Activated CD4-positive, alpha-beta T cell treated with anti-CD3 and anti-CD28 coated beads, Interleukin-2, amount 10 ng/mL, durations not matched to agents 7 days and 5 days (primary cell): Measurements from ENCODE around the gene PDE4D. TPM values are rescaled to one million over a fixed set of nuclear protein-coding genes. Genes with fewer than 3 reads are reported as not detected.

Experiments used
- CTCF ChIA-PET: fragments of 350-600 bp; sonication (Branson Sonifier 250); formaldehyde crosslinking; loops from one replicate; lab custom pipeline; 2021; ENCODE audit warnings: antibody characterized with exemption; lab: Charles Lee
- POLR2A ChIA-PET: fragments of 350-600 bp; sonication (Branson Sonifier 250); formaldehyde crosslinking; loops from one replicate; lab custom pipeline; 2021; ENCODE audit warnings: antibody characterized with exemption; lab: Charles Lee
- DNase-seq: peaks from one replicate; pipeline ENCODE4 v3.0.0-alpha.2; 2020
- H3K27ac Mint-ChIP-seq: one replicate; pipeline ENCODE4 v1.8.0; 2021; ENCODE audit warnings: mild to moderate bottlenecking, moderate library complexity, mixed read lengths
- H3K27me3 Mint-ChIP-seq: one replicate; pipeline ENCODE4 v1.8.0; 2021; ENCODE audit warnings: mixed read lengths
- H3K36me3 Mint-ChIP-seq: one replicate; pipeline ENCODE4 v1.8.0; 2021; ENCODE audit warnings: low read depth, mixed read lengths
- H3K4me1 Mint-ChIP-seq: one replicate; pipeline ENCODE4 v1.8.0; 2021; ENCODE audit warnings: mixed read lengths
- H3K4me3 Mint-ChIP-seq: one replicate; pipeline ENCODE4 v1.8.0; 2021; ENCODE audit warnings: mild to moderate bottlenecking, moderate library complexity, mixed read lengths
- H3K9me3 Mint-ChIP-seq: one replicate; pipeline ENCODE4 v1.8.0; 2021; ENCODE audit warnings: mixed read lengths
- total RNA-seq, 2 experiments: library from RNA; stranded (reverse); gene quantifications; one replicate each; pipeline ENCODE4 v1.2.3, GENCODE V29; 2021

Gene PDE4D
- total RNA-seq, 2 experiments from 2014 or later: 62.0 to 67.8 TPM

GRCh38 chr5:59458321-59458720 is 435.2 kb downstream of the PDE4D start:
- Mint-ChIP-seq H3K27me3 (peaks cover 7% of the 10 kb centered on the region), H3K9me3 (no peaks in the 10 kb centered on the region), H3K4me3 (no peak overlapping the region), H3K36me3 (no peaks in the 10 kb centered on the region), H3K27ac (no peak overlapping the region), H3K4me1 (no peaks in the 10 kb centered on the region)
- POLR2A ChIA-PET: no interaction called here
- DNase-seq: no peak
- CTCF ChIA-PET: no interaction called here

GRCh38 chr5:59449905-59450644 is 443.5 kb downstream of the PDE4D start:
- Mint-ChIP-seq H3K27ac (no peak overlapping the region), H3K36me3 (no peaks in the 10 kb centered on the region), H3K27me3 (peaks cover 5% of the 10 kb centered on the region), H3K4me3 (no peak overlapping the region), H3K9me3 (no peaks in the 10 kb centered on the region), H3K4me1 (no peaks in the 10 kb centered on the region)
- DNase-seq: no peak
- CTCF ChIA-PET: no interaction called here
- POLR2A ChIA-PET: no interaction called here

- Mint-ChIP-seq H3K9me3 (no peaks in the 10 kb centered on the region), H3K27me3 (peaks cover 5% of the 10 kb centered on the region), H3K4me3 (no peak overlapping the region), H3K4me1 (no peaks in the 10 kb centered on the region), H3K36me3 (no peaks in the 10 kb centered on the region), H3K27ac (no peak overlapping the region)
- ChIA-PET CTCF (no interaction called here), POLR2A (no interaction called here)
- no peak for DNase-seq
Observed at GRCh38 chr5:59446356-59446755, 447.2 kb downstream of the PDE4D start.

- POLR2A ChIA-PET: no interaction called here
- H3K27ac Mint-ChIP-seq: no peak overlapping the region
- H3K4me1 Mint-ChIP-seq: no peaks in the 10 kb centered on the region
- H3K9me3 Mint-ChIP-seq: no peaks in the 10 kb centered on the region
- H3K27me3 Mint-ChIP-seq: peaks cover 5% of the 10 kb centered on the region
- DNase-seq: no peak
- H3K36me3 Mint-ChIP-seq: no peaks in the 10 kb centered on the region
- CTCF ChIA-PET: no interaction called here
- no peak overlapping the region for H3K4me3 Mint-ChIP-seq
Observed at GRCh38 chr5:59445741-59446140, 447.8 kb downstream of the PDE4D start.

- Mint-ChIP-seq H3K27me3 (peaks cover 4% of the 10 kb centered on the region), H3K4me3 (no peak overlapping the region), H3K9me3 (no peaks in the 10 kb centered on the region), H3K4me1 (no peaks in the 10 kb centered on the region), H3K27ac (no peak overlapping the region), H3K36me3 (no peaks in the 10 kb centered on the region)
- POLR2A ChIA-PET: no interaction called here
- CTCF ChIA-PET: no interaction called here
- no peak for DNase-seq
Observed at GRCh38 chr5:59439303-59439702, 454.2 kb downstream of the PDE4D start.

- no peaks in the 10 kb centered on the region for H3K36me3 Mint-ChIP-seq
- H3K27ac Mint-ChIP-seq: no peak overlapping the region
- CTCF ChIA-PET: interaction anchor here (1.0 kb wide), 2 partner anchors 248 to 380 kb away, joined by 3 read pairs; no protein-coding TSS in a partner anchor
Observed at GRCh38 chr5:59437176-59437575, 456.4 kb downstream of the PDE4D start.

GRCh38 chr5:59436364-59437148 is 457.0 kb downstream of the PDE4D start:
- ChIA-PET CTCF (interaction anchor here (1.0 to 1.1 kb wide), 3 partner anchors 190 to 381 kb away, joined by 3 read pairs; no protein-coding TSS in a partner anchor), POLR2A (no interaction called here)
- H3K27ac Mint-ChIP-seq: no peak overlapping the region
- peaks cover 4% of the 10 kb centered on the region for H3K27me3 Mint-ChIP-seq
- H3K4me1 Mint-ChIP-seq: no peaks in the 10 kb centered on the region
- no peaks in the 10 kb centered on the region for H3K36me3 Mint-ChIP-seq
- no peaks in the 10 kb centered on the region for H3K9me3 Mint-ChIP-seq
- no peak for DNase-seq
- H3K4me3 Mint-ChIP-seq: no peak overlapping the region

More at GRCh38 chr5:59437176-59437575, 456.4 kb downstream of the PDE4D start:
- H3K4me3 Mint-ChIP-seq: no peak overlapping the region
- POLR2A ChIA-PET: no interaction called here
- DNase-seq: no peak
- no peaks in the 10 kb centered on the region for H3K4me1 Mint-ChIP-seq
- H3K9me3 Mint-ChIP-seq: no peaks in the 10 kb centered on the region
- H3K27me3 Mint-ChIP-seq: peaks cover 4% of the 10 kb centered on the region

- ChIA-PET CTCF (no interaction called here), POLR2A (no interaction called here)
- H3K27me3 Mint-ChIP-seq: peaks cover 4% of the 10 kb centered on the region
- H3K36me3 Mint-ChIP-seq: no peaks in the 10 kb centered on the region
- no peak for DNase-seq
- no peaks in the 10 kb centered on the region for H3K9me3 Mint-ChIP-seq
- H3K27ac Mint-ChIP-seq: no peak overlapping the region
- no peaks in the 10 kb centered on the region for H3K4me1 Mint-ChIP-seq
- no peak overlapping the region for H3K4me3 Mint-ChIP-seq
Observed at GRCh38 chr5:59433174-59433573, 460.4 kb downstream of the PDE4D start.

- no peaks in the 10 kb centered on the region for H3K36me3 Mint-ChIP-seq
- H3K27me3 Mint-ChIP-seq: no peaks in the 10 kb centered on the region
- no peaks in the 10 kb centered on the region for H3K9me3 Mint-ChIP-seq
- no peaks in the 10 kb centered on the region for H3K4me1 Mint-ChIP-seq
- DNase-seq: no peak
- ChIA-PET CTCF (interaction anchor here (1.1 kb wide), 1 partner anchor 18 kb away, joined by 3 read pairs; no protein-coding TSS in a partner anchor), POLR2A (no interaction called here)
- H3K27ac Mint-ChIP-seq: no peak overlapping the region
- H3K4me3 Mint-ChIP-seq: no peak overlapping the region
Observed at GRCh38 chr5:59430066-59430685, 463.4 kb downstream of the PDE4D start.

GRCh38 chr5:59428391-59428790 is 465.1 kb downstream of the PDE4D start:
- ChIA-PET POLR2A (no interaction called here), CTCF (no interaction called here)
- H3K4me3 Mint-ChIP-seq: no peak overlapping the region
- H3K9me3 Mint-ChIP-seq: no peaks in the 10 kb centered on the region
- H3K4me1 Mint-ChIP-seq: no peaks in the 10 kb centered on the region
- H3K36me3 Mint-ChIP-seq: no peaks in the 10 kb centered on the region
- no peak overlapping the region for H3K27ac Mint-ChIP-seq
- H3K27me3 Mint-ChIP-seq: no peaks in the 10 kb centered on the region
- no peak for DNase-seq

- no peaks in the 10 kb centered on the region for H3K9me3 Mint-ChIP-seq
- H3K27me3 Mint-ChIP-seq: no peaks in the 10 kb centered on the region
- no peak for DNase-seq
- no peaks in the 10 kb centered on the region for H3K4me1 Mint-ChIP-seq
- H3K36me3 Mint-ChIP-seq: no peaks in the 10 kb centered on the region
- ChIA-PET CTCF (no interaction called here), POLR2A (no interaction called here)
- H3K27ac Mint-ChIP-seq: no peak overlapping the region
- no peak overlapping the region for H3K4me3 Mint-ChIP-seq
Observed at GRCh38 chr5:59424515-59424914, 469.0 kb downstream of the PDE4D start.

- Mint-ChIP-seq H3K4me3 (no peak overlapping the region), H3K9me3 (no peaks in the 10 kb centered on the region), H3K4me1 (no peaks in the 10 kb centered on the region), H3K36me3 (no peaks in the 10 kb centered on the region), H3K27ac (no peak overlapping the region), H3K27me3 (no peaks in the 10 kb centered on the region)
- no peak for DNase-seq
- POLR2A ChIA-PET: no interaction called here
- CTCF ChIA-PET: no interaction called here
Observed at GRCh38 chr5:59423021-59423420, 470.5 kb downstream of the PDE4D start.
